Suprapubic skin (tissue), 3 donors: ENCODE data around the gene TTI1.

Experiments
- POLR2A ChIP-seq, 2 donors: fragments of 450-650 bp; IDR thresholded peaks; one replicate each; pipeline ENCODE4 v1.6.1; 2017; ENCODE audit warnings: antibody characterized with exemption in 2 of 2, mild to moderate bottlenecking in 2 of 2, moderate library complexity in 2 of 2
- TF ChIP-seq, protein P1 (sequence below), 2 donors: fragments of 200-600 bp in 1 of 2; fragments of 450-650 bp in 1 of 2; sonication (generic) in 1 of 2; IDR thresholded peaks; one replicate each; pipeline ENCODE4 v1.5.1; 2016 to 2019; ENCODE audit warnings: antibody characterized with exemption in 2 of 2, mild to moderate bottlenecking in 1 of 2, moderate library complexity in 1 of 2

GRCh38 chr20:37980876-37981275 lies 52.4 kb downstream of the TTI1 start:
- TF ChIP-seq, protein P1, sequence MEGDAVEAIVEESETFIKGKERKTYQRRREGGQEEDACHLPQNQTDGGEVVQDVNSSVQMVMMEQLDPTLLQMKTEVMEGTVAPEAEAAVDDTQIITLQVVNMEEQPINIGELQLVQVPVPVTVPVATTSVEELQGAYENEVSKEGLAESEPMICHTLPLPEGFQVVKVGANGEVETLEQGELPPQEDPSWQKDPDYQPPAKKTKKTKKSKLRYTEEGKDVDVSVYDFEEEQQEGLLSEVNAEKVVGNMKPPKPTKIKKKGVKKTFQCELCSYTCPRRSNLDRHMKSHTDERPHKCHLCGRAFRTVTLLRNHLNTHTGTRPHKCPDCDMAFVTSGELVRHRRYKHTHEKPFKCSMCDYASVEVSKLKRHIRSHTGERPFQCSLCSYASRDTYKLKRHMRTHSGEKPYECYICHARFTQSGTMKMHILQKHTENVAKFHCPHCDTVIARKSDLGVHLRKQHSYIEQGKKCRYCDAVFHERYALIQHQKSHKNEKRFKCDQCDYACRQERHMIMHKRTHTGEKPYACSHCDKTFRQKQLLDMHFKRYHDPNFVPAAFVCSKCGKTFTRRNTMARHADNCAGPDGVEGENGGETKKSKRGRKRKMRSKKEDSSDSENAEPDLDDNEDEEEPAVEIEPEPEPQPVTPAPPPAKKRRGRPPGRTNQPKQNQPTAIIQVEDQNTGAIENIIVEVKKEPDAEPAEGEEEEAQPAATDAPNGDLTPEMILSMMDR (IDR thresholded peaks at IDR 0.05): no peak
- no peak for TF ChIP-seq POLR2A (IDR thresholded peaks at IDR 0.05)
